Measurements from ENCODE around the gene NFE2L3. TPM values are rescaled to one million over a fixed set of nuclear protein-coding genes. Genes with fewer than 3 reads are reported as not detected.
A peak's percentile ranks its signal among the peaks of the same experiment; 100 is the strongest.

NFE2L3 gene
- total and polyA plus RNA-seq, 8 donors, result 1.2 to 10.3 (median 2.4) TPM

DNA sequence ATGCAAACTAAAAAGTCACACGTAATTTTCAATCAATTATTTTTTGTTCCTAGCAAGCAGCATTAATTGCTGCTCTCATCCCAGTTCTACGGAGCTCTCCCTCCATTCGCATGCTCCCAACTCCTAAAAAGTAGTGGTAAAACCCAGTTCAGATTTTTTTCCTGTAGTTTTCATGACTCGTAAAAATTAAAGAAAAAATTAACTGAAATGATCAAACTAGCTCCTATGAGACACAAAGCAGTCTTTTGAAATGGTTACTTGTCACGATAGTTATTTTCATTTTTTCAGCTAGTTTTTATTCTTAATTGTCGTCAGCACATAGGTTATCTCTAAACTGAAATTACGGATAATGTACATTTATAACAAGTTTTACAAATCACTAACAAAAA lies 46.8 kb downstream of the NFE2L3 start:
- peaks cover 0 to 37% (median 22%) of the 10 kb centered on the region in 3 donors for H3K36me3 ChIP-seq
- intact Hi-C loops (cut with DNase I), result no loop called here
- peak overlapping the region; percentile 45 to 93 (median 80) for H3K4me3 ChIP-seq
- no peak for FAIRE-seq
- peaks cover 24 to 38% (median 36%) of the 10 kb centered on the region in 3 donors for H3K4me1 ChIP-seq
- ATAC-seq, result no peak
- H3K27ac ChIP-seq, result peak overlapping the region in 3 of 4 donors; percentile 95 to 100 (median 100)
- no peak for TF ChIP-seq CTCF (IDR thresholded peaks at IDR 0.05)
- no peak for DNase-seq
- no peaks in the 10 kb centered on the region for H3K9me3 ChIP-seq
- WGBS, 2 donors, result 0 to 1% methylated on average over 7 of the region's 7 CpGs
- no peaks in the 10 kb centered on the region for H3K27me3 ChIP-seq

DNA sequence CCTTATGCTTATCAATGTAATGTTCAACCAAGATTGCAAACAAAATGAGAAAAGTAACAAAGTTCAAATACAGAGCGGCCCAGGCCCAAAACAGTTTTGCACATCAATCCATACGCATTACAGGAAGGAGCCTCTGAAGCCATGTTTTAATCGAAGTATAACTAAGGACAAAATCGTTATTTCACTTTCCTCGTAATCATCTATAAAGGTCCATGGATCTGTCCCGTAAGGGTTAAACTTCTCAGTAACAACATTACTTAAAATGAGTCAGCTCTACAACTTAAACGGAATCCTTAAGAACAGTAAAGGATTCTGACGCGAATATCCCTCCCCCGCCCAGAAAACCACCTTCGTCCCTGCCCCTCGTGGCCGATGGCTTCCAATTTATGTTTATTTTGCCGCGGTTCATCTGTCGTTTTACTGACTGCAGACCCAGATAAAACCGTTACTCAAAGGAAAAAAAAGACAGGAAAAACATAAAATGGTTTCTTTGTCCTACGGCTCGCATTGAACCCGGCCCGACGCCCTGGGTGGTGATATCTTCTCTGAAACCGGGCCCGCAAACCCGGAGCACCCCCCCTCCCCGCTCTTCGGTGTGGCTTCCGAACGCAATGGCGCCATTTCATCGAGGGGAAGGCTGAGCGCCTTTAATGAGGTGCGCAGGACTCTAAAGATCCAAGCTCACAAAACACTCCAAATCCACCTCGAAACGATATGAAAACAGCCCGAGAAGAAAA lies 47.5 kb downstream of the NFE2L3 start:
- Histone ChIP-seq H3K9me3 (no peaks in the 10 kb centered on the region), H3K27ac (peak overlapping the region; percentile 94 to 100 (median 98)), H3K4me3 (peak overlapping the region; percentile 45 to 93 (median 80)), H3K27me3 (no peaks in the 10 kb centered on the region), H3K36me3 (peaks cover 0 to 30% (median 22%) of the 10 kb centered on the region in 3 donors), H3K4me1 (peaks cover 25 to 35% (median 31%) of the 10 kb centered on the region in 3 donors)
- intact Hi-C loops (cut with DNase I), result no loop called here
- TF ChIP-seq CTCF (IDR thresholded peaks at IDR 0.05), result no peak
- 0% methylated on average over 35 to 36 of the region's 36 CpGs for WGBS, 2 donors
- FAIRE-seq (no peak), ATAC-seq (peak; percentile 12 to 26 (median 19)), DNase-seq (peak; percentile 69 to 79 (median 72))

DNA sequence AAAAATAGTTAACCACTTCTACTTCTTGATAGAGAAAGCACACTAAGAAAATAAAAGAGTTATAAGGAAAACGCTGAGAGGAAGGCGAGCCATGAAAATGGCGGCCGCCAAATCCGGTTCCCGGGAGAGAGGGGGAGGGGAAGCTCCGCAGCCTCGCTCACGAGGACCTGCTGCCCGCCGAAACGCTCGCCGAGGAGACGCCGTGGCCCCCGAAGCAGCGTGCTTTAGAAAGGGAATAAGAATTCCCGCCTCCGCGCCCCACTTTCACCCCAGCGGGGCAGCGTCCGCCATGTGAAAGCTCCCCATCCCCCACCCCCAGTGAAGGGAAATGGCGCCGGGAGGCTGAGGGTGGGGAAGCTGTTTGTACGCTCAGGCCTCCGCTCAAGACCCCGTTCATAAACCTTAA lies 48.0 kb downstream of the NFE2L3 start:
- TF ChIP-seq CTCF (IDR thresholded peaks at IDR 0.05), result no peak
- Histone ChIP-seq H3K9me3 (no peaks in the 10 kb centered on the region), H3K27ac (peak overlapping the region; percentile 94 to 100 (median 98)), H3K4me1 (peaks cover 22 to 35% (median 31%) of the 10 kb centered on the region in 3 donors), H3K36me3 (peaks cover 0 to 25% (median 22%) of the 10 kb centered on the region in 3 donors), H3K27me3 (no peaks in the 10 kb centered on the region), H3K4me3 (peak overlapping the region; percentile 45 to 93 (median 80))
- FAIRE-seq (no peak), ATAC-seq (peak; percentile 27 to 50 (median 44)), DNase-seq (peak; percentile 62 to 87 (median 78))
- intact Hi-C loops (cut with DNase I), result no loop called here
- 1% methylated on average over 29 of the region's 29 CpGs for WGBS, 2 donors

- DNase-seq, result peak; percentile 97 to 99 (median 98)
- ATAC-seq, result peak; percentile 77 to 84 (median 80)
- Histone ChIP-seq H3K4me1 (peaks cover 20 to 31% (median 28%) of the 10 kb centered on the region in 3 donors), H3K36me3 (peaks cover 0 to 19% (median 18%) of the 10 kb centered on the region in 3 donors), H3K4me3 (peak within 1 kb of the TSS; percentile 68 to 93 (median 83)), H3K9me3 (no peaks in the 10 kb centered on the region), H3K27ac (peak within 1 kb of the TSS; percentile 94 to 100 (median 98)), H3K27me3 (no peaks in the 10 kb centered on the region)
- intact Hi-C loops (cut with DNase I), result no loop called here
- FAIRE-seq, result peak; percentile 94
- TF ChIP-seq CTCF (IDR thresholded peaks at IDR 0.05), result peak in 3 of 4 donors; percentile 7 to 15 (median 15)
- 0% methylated on average over 71 of the region's 71 CpGs for whole genome bisulfite sequencing, 2 donors
Observed at GRCh38 chr7:26200444-26201246, 48.6 kb downstream of the NFE2L3 start, which contains the start of gene HNRNPA2B1. TSS of gene HNRNPA2B1 (minus strand) at chr7:26200746. CDS start at chr7:26200577, 169 bp downstream.

All from pancreas (tissue), 10 donors.